Testis (tissue), 2 donors: ENCODE data around the gene PRELID3B.

ENCODE experiments used
- POLR2A ChIP-seq: fragments of 450-650 bp; IDR thresholded peaks from one replicate; pipeline ENCODE4 v1.6.1; 2017; ENCODE audit warnings: antibody characterized with exemption, mild to moderate bottlenecking, moderate library complexity
- TF ChIP-seq, protein P1 (sequence below), 3 experiments: fragments of 450-650 bp in 2 of 3; fragments of 200-600 bp in 1 of 3; sonication (generic) in 1 of 3; IDR thresholded peaks; one replicate each; pipeline ENCODE4 v1.5.1; 2016 to 2019; ENCODE audit warnings: antibody characterized with exemption in 3 of 3, mild to moderate bottlenecking in 2 of 3, moderate library complexity in 1 of 3

DNA sequence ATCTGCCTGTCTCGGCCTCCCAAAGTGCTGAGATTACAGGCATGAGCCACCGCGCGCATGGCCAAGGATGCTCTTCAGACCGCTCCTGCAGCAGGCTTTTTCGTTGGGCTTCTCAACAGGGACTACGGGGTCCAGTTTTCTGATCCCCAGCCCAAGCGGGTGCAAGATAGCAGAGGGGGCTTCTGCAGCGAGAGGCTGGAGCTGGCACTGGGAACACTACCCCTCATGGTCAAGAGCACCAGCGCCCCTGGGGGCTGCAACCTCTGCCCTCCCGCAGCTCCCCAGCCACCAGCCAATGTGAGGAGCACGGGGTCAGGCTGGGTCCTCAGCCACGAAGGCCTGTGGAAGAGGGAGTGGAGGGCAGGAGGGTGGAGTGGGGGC, 41.5 kb downstream of the PRELID3B start:
- TF ChIP-seq, protein P1, sequence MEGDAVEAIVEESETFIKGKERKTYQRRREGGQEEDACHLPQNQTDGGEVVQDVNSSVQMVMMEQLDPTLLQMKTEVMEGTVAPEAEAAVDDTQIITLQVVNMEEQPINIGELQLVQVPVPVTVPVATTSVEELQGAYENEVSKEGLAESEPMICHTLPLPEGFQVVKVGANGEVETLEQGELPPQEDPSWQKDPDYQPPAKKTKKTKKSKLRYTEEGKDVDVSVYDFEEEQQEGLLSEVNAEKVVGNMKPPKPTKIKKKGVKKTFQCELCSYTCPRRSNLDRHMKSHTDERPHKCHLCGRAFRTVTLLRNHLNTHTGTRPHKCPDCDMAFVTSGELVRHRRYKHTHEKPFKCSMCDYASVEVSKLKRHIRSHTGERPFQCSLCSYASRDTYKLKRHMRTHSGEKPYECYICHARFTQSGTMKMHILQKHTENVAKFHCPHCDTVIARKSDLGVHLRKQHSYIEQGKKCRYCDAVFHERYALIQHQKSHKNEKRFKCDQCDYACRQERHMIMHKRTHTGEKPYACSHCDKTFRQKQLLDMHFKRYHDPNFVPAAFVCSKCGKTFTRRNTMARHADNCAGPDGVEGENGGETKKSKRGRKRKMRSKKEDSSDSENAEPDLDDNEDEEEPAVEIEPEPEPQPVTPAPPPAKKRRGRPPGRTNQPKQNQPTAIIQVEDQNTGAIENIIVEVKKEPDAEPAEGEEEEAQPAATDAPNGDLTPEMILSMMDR (IDR thresholded peaks at IDR 0.05) = no peak
- no peak for TF ChIP-seq POLR2A
